Naive thymus-derived CD4-positive, alpha-beta T cell (primary cell): ENCODE data around the gene ATOH8. TPM values are rescaled to one million over a fixed set of nuclear protein-coding genes. Genes with fewer than 3 reads are reported as not detected.
A peak's percentile ranks its signal among the peaks of the same experiment; 100 is the strongest.

ENCODE experiments used
- ATAC-seq: fragments of 150-1000 bp; cut with Tn5 transposase; 2 replicates; pipeline ENCODE4 v1.10.0; 2021; ENCODE audit warnings: mild to moderate bottlenecking, moderate library complexity
- CTCF ChIA-PET: fragments of 350-600 bp; sonication (Branson Sonifier 250); formaldehyde crosslinking; loops from one replicate; lab custom pipeline; 2021; ENCODE audit warnings: antibody characterized with exemption; lab: Charles Lee
- POLR2A ChIA-PET: fragments of 350-600 bp; sonication (Branson Sonifier 250); formaldehyde crosslinking; loops from one replicate; lab custom pipeline; 2021; ENCODE audit warnings: antibody characterized with exemption, inconsistent platforms; lab: Charles Lee
- DNase-seq, 9 donors: peaks; one replicate each; pipeline versions ENCODE4 v3.0.0 to v3.0.0-alpha.2; 2020 to 2022; ENCODE audit warnings: mixed read lengths in 1 of 9
- H3K27ac ChIP-seq: one replicate; pipeline ENCODE4 v1.7.0; 2013; ENCODE audit warnings: mild to moderate bottlenecking, low read depth, low read length, moderate library complexity
- H3K27me3 ChIP-seq, 2 donors: one replicate each; pipeline ENCODE4 v1.7.0; 2013; ENCODE audit warnings: low read length in 2 of 2, mild to moderate bottlenecking in 2 of 2, moderate library complexity in 2 of 2; ENCODE audit not compliant: control insufficient read depth in 2 of 2, insufficient read depth in 2 of 2
- H3K36me3 ChIP-seq, 3 experiments: 1 replicate in 2 of 3; 2 replicates in 1 of 3; pipeline ENCODE4 v1.7.0; 2013; ENCODE audit warnings: low read length in 3 of 3, mild to moderate bottlenecking in 3 of 3, moderate library complexity in 1 of 3; ENCODE audit not compliant: insufficient read depth in 3 of 3, control insufficient read depth in 2 of 3
- H3K4me1 ChIP-seq, 2 donors: one replicate each; pipeline ENCODE4 v1.7.0; 2013; ENCODE audit warnings: low read length in 2 of 2, mild to moderate bottlenecking in 2 of 2, moderate library complexity in 1 of 2; ENCODE audit not compliant: control insufficient read depth in 2 of 2, insufficient read depth in 2 of 2
- H3K4me3 ChIP-seq: 2 replicates; pipeline ENCODE4 v1.7.0; 2013; ENCODE audit warnings: mild to moderate bottlenecking, low read length
- H3K9me3 ChIP-seq, 3 experiments: 1 replicate in 2 of 3; 2 replicates in 1 of 3; pipeline ENCODE4 v1.7.0; 2013; ENCODE audit warnings: low read length in 3 of 3; ENCODE audit not compliant: control insufficient read depth in 2 of 3
- H3K27ac Mint-ChIP-seq, 9 donors: one replicate each; pipeline ENCODE4 v1.8.0; 2020 to 2022; ENCODE audit warnings: mixed read lengths in 9 of 9, mild to moderate bottlenecking in 8 of 9, moderate library complexity in 5 of 9, inconsistent platforms in 2 of 9
- H3K27me3 Mint-ChIP-seq, 5 donors: one replicate each; pipeline ENCODE4 v1.8.0; 2021 to 2022; ENCODE audit warnings: mixed read lengths in 5 of 5, mild to moderate bottlenecking in 1 of 5
- H3K36me3 Mint-ChIP-seq, 5 donors: one replicate each; pipeline ENCODE4 v1.8.0; 2020 to 2022; ENCODE audit warnings: mixed read lengths in 5 of 5, mild to moderate bottlenecking in 3 of 5, inconsistent platforms in 1 of 5
- H3K4me1 Mint-ChIP-seq, 7 donors: one replicate each; pipeline ENCODE4 v1.8.0; 2020 to 2022; ENCODE audit warnings: mixed read lengths in 7 of 7, mild to moderate bottlenecking in 3 of 7, inconsistent platforms in 1 of 7
- H3K4me3 Mint-ChIP-seq, 10 donors: one replicate each; pipeline ENCODE4 v1.8.0; 2020 to 2022; ENCODE audit warnings: mild to moderate bottlenecking in 10 of 10, mixed read lengths in 10 of 10, moderate library complexity in 6 of 10, inconsistent platforms in 2 of 10
- H3K9me3 Mint-ChIP-seq, 11 donors: one replicate each; pipeline ENCODE4 v1.8.0; 2020 to 2022; ENCODE audit warnings: mixed read lengths in 11 of 11, mild to moderate bottlenecking in 4 of 11, inconsistent platforms in 1 of 11, moderate library complexity in 1 of 11
- intact Hi-C, 2 donors: fragments of 100-400 bp; cut with micrococcal nuclease; formaldehyde crosslinking; loops; one replicate each; pipeline ENCODE4 v1.15.1; 2023
- polyA plus RNA-seq, 2 donors: library from polyadenylated mRNA; unstranded; fragments of 300-500 nt; fragmentation: Illumina TruSeq; gene quantifications; one replicate each; pipeline ENCODE4 v1.2.3, GENCODE V29; 2021
- total RNA-seq, 6 experiments: library from RNA in 5 of 6; stranded (reverse) in 5 of 6; gene quantifications; 1 replicate in 5 of 6; 2 replicates in 1 of 6; pipeline ENCODE4 v1.2.3 and lab custom pipeline; 2021 to 2026

Gene ATOH8
- total and polyA plus RNA-seq, 7 experiments from 2014 or later, result 0.42 to 0.73 TPM; not detected in 5

GRCh38 chr2:85716346-85716914 lies 37.4 kb upstream of the ATOH8 start:
- ATAC-seq (no peak), DNase-seq (no peak)
- H3K27me3 Mint-ChIP-seq, result peaks cover 0 to 10% (median 0%) of the 10 kb centered on the region in 5 donors
- H3K4me1 Mint-ChIP-seq, result peaks cover 0 to 43% (median 9%) of the 10 kb centered on the region in 7 donors
- peaks cover 0 to 13% (median 0%) of the 10 kb centered on the region in 5 donors for H3K36me3 Mint-ChIP-seq
- peaks cover 0 to 8% (median 0%) of the 10 kb centered on the region in 11 donors for H3K9me3 Mint-ChIP-seq
- H3K9me3 ChIP-seq, result no peaks in the 10 kb centered on the region
- H3K4me1 ChIP-seq, result no peaks in the 10 kb centered on the region
- CTCF ChIA-PET, result interaction anchor here (1.2 kb wide), 1 partner anchor 9 kb away, joined by 6 read pairs; no protein-coding TSS in a partner anchor
- no peak overlapping the region for H3K4me3 Mint-ChIP-seq
- no peak overlapping the region for H3K27ac Mint-ChIP-seq
- no peaks in the 10 kb centered on the region for H3K27me3 ChIP-seq
- POLR2A ChIA-PET, result no interaction called here
- H3K27ac ChIP-seq, result no peak overlapping the region
- H3K36me3 ChIP-seq, result no peaks in the 10 kb centered on the region
- intact Hi-C loops, result no loop called here
- H3K4me3 ChIP-seq, result no peak overlapping the region

GRCh38 chr2:85717308-85718008 lies 36.3 kb upstream of the ATOH8 start:
- H3K4me3 Mint-ChIP-seq, result no peak overlapping the region
- H3K4me1 Mint-ChIP-seq, result peaks cover 0 to 40% (median 9%) of the 10 kb centered on the region in 7 donors
- Histone ChIP-seq H3K4me1 (no peaks in the 10 kb centered on the region), H3K36me3 (no peaks in the 10 kb centered on the region), H3K4me3 (no peak overlapping the region), H3K27me3 (no peaks in the 10 kb centered on the region), H3K27ac (no peak overlapping the region), H3K9me3 (no peaks in the 10 kb centered on the region)
- H3K27ac Mint-ChIP-seq, result no peak overlapping the region
- peaks cover 0 to 8% (median 0%) of the 10 kb centered on the region in 11 donors for H3K9me3 Mint-ChIP-seq
- DNase-seq (no peak), ATAC-seq (no peak)
- peaks cover 0 to 12% (median 0%) of the 10 kb centered on the region in 5 donors for H3K27me3 Mint-ChIP-seq
- ChIA-PET CTCF (interaction anchor here (1.2 kb wide), 1 partner anchor 10 kb away, joined by 6 read pairs; no protein-coding TSS in a partner anchor), POLR2A (no interaction called here)
- intact Hi-C loops, result no loop called here
- peaks cover 0 to 13% (median 0%) of the 10 kb centered on the region in 5 donors for H3K36me3 Mint-ChIP-seq

GRCh38 chr2:85718009-85718391 lies 35.8 kb upstream of the ATOH8 start:
- H3K9me3 ChIP-seq, result no peaks in the 10 kb centered on the region
- Mint-ChIP-seq H3K9me3 (peaks cover 0 to 8% (median 0%) of the 10 kb centered on the region in 11 donors), H3K27me3 (peaks cover 0 to 12% (median 0%) of the 10 kb centered on the region in 5 donors), H3K4me1 (peaks cover 0 to 36% (median 9%) of the 10 kb centered on the region in 7 donors), H3K27ac (peak overlapping the region in 1 of 9 donors; percentile 11), H3K36me3 (peaks cover 0 to 13% (median 0%) of the 10 kb centered on the region in 5 donors), H3K4me3 (no peak overlapping the region)
- H3K36me3 ChIP-seq, result no peaks in the 10 kb centered on the region
- no peak overlapping the region for H3K4me3 ChIP-seq
- no peak for ATAC-seq
- ChIA-PET POLR2A (no interaction called here), CTCF (no interaction called here)
- intact Hi-C loops, result no loop called here
- DNase-seq, result no peak
- no peak overlapping the region for H3K27ac ChIP-seq
- no peaks in the 10 kb centered on the region for H3K4me1 ChIP-seq
- H3K27me3 ChIP-seq, result no peaks in the 10 kb centered on the region

GRCh38 chr2:85718885-85719492 lies 34.8 kb upstream of the ATOH8 start:
- ATAC-seq (no peak), DNase-seq (no peak)
- Histone ChIP-seq H3K4me1 (no peaks in the 10 kb centered on the region), H3K4me3 (no peak overlapping the region), H3K27ac (no peak overlapping the region), H3K27me3 (no peaks in the 10 kb centered on the region), H3K9me3 (no peaks in the 10 kb centered on the region), H3K36me3 (no peaks in the 10 kb centered on the region)
- intact Hi-C loops, result no loop called here
- ChIA-PET POLR2A (no interaction called here), CTCF (interaction anchor here (1.4 to 2.4 kb wide), 2 partner anchors 11 to 14 kb away, joined by 4 to 9 read pairs; no protein-coding TSS in a partner anchor)
- H3K4me1 Mint-ChIP-seq, result peaks cover 0 to 27% (median 9%) of the 10 kb centered on the region in 7 donors
- peaks cover 0 to 15% (median 0%) of the 10 kb centered on the region in 5 donors for H3K27me3 Mint-ChIP-seq
- H3K27ac Mint-ChIP-seq, result no peak overlapping the region
- H3K4me3 Mint-ChIP-seq, result no peak overlapping the region
- peaks cover 0 to 10% (median 0%) of the 10 kb centered on the region in 5 donors for H3K36me3 Mint-ChIP-seq
- H3K9me3 Mint-ChIP-seq, result peaks cover 0 to 8% (median 0%) of the 10 kb centered on the region in 11 donors

GRCh38 chr2:85719609-85720240 lies 34.1 kb upstream of the ATOH8 start:
- ATAC-seq (no peak), DNase-seq (no peak)
- Mint-ChIP-seq H3K9me3 (peaks cover 0 to 8% (median 0%) of the 10 kb centered on the region in 11 donors), H3K27ac (no peak overlapping the region), H3K27me3 (peaks cover 0 to 21% (median 0%) of the 10 kb centered on the region in 5 donors), H3K4me3 (no peak overlapping the region), H3K36me3 (peaks cover 0 to 9% (median 0%) of the 10 kb centered on the region in 5 donors), H3K4me1 (peaks cover 0 to 20% (median 2%) of the 10 kb centered on the region in 7 donors)
- no peak overlapping the region for H3K4me3 ChIP-seq
- H3K27ac ChIP-seq, result no peak overlapping the region
- no peaks in the 10 kb centered on the region for H3K27me3 ChIP-seq
- ChIA-PET POLR2A (no interaction called here), CTCF (interaction anchor here (0.6 to 2.4 kb wide), 5 partner anchors 11 to 112 kb away, joined by 3 to 9 read pairs (median 4); no protein-coding TSS in a partner anchor)
- no peaks in the 10 kb centered on the region for H3K9me3 ChIP-seq
- intact Hi-C loops, result no loop called here
- H3K4me1 ChIP-seq, result no peaks in the 10 kb centered on the region
- H3K36me3 ChIP-seq, result no peaks in the 10 kb centered on the region

- Histone ChIP-seq H3K4me1 (no peaks in the 10 kb centered on the region), H3K9me3 (no peaks in the 10 kb centered on the region), H3K36me3 (no peaks in the 10 kb centered on the region), H3K4me3 (no peak overlapping the region), H3K27ac (no peak overlapping the region), H3K27me3 (no peaks in the 10 kb centered on the region)
- DNase-seq (no peak), ATAC-seq (no peak)
- Mint-ChIP-seq H3K27me3 (peaks cover 0 to 26% (median 0%) of the 10 kb centered on the region in 5 donors), H3K4me1 (peaks cover 0 to 12% (median 0%) of the 10 kb centered on the region in 7 donors), H3K9me3 (peaks cover 0 to 8% (median 0%) of the 10 kb centered on the region in 11 donors), H3K4me3 (no peak overlapping the region), H3K36me3 (peaks cover 0 to 9% (median 0%) of the 10 kb centered on the region in 5 donors), H3K27ac (no peak overlapping the region)
- intact Hi-C loops, result no loop called here
- POLR2A ChIA-PET, result no interaction called here
- CTCF ChIA-PET, result interaction anchor here (0.6 to 2.4 kb wide), 4 partner anchors 11 to 112 kb away, joined by 3 to 9 read pairs (median 4); no protein-coding TSS in a partner anchor
These were observed 33.3 kb upstream of the ATOH8 start for GRCh38 chr2:85720533-85720932.
